IgD-negative memory B cell (primary cell): Measurements from ENCODE around the gene TTLL7. TPM values are rescaled to one million over a fixed set of nuclear protein-coding genes. Genes with fewer than 3 reads are reported as not detected.

Experiments used
- H3K27ac Mint-ChIP-seq, 3 donors: one replicate each; pipeline ENCODE4 v1.8.0; 2020 to 2022; ENCODE audit warnings: mild to moderate bottlenecking in 3 of 3, mixed read lengths in 3 of 3, moderate library complexity in 1 of 3
- H3K27me3 Mint-ChIP-seq: one replicate; pipeline ENCODE4 v1.8.0; 2021; ENCODE audit warnings: mixed read lengths
- H3K36me3 Mint-ChIP-seq: one replicate; pipeline ENCODE4 v1.8.0; 2020; ENCODE audit warnings: mild to moderate bottlenecking, mixed read lengths
- H3K4me1 Mint-ChIP-seq, 3 donors: one replicate each; pipeline ENCODE4 v1.8.0; 2020 to 2022; ENCODE audit warnings: mixed read lengths in 3 of 3, mild to moderate bottlenecking in 1 of 3
- H3K4me3 Mint-ChIP-seq, 4 donors: one replicate each; pipeline ENCODE4 v1.8.0; 2020 to 2022; ENCODE audit warnings: mild to moderate bottlenecking in 4 of 4, mixed read lengths in 4 of 4, moderate library complexity in 3 of 4
- H3K9me3 Mint-ChIP-seq, 3 donors: one replicate each; pipeline ENCODE4 v1.8.0; 2020 to 2021; ENCODE audit warnings: mixed read lengths in 3 of 3, mild to moderate bottlenecking in 1 of 3
- polyA plus RNA-seq: library from polyadenylated mRNA; unstranded; fragments of 300-500 nt; fragmentation: Illumina TruSeq; gene quantifications from one replicate; pipeline ENCODE4 v1.2.3, GENCODE V29; 2021

TTLL7 gene, protein sequence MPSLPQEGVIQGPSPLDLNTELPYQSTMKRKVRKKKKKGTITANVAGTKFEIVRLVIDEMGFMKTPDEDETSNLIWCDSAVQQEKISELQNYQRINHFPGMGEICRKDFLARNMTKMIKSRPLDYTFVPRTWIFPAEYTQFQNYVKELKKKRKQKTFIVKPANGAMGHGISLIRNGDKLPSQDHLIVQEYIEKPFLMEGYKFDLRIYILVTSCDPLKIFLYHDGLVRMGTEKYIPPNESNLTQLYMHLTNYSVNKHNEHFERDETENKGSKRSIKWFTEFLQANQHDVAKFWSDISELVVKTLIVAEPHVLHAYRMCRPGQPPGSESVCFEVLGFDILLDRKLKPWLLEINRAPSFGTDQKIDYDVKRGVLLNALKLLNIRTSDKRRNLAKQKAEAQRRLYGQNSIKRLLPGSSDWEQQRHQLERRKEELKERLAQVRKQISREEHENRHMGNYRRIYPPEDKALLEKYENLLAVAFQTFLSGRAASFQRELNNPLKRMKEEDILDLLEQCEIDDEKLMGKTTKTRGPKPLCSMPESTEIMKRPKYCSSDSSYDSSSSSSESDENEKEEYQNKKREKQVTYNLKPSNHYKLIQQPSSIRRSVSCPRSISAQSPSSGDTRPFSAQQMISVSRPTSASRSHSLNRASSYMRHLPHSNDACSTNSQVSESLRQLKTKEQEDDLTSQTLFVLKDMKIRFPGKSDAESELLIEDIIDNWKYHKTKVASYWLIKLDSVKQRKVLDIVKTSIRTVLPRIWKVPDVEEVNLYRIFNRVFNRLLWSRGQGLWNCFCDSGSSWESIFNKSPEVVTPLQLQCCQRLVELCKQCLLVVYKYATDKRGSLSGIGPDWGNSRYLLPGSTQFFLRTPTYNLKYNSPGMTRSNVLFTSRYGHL
- not detected for polyA plus RNA-seq

DNA sequence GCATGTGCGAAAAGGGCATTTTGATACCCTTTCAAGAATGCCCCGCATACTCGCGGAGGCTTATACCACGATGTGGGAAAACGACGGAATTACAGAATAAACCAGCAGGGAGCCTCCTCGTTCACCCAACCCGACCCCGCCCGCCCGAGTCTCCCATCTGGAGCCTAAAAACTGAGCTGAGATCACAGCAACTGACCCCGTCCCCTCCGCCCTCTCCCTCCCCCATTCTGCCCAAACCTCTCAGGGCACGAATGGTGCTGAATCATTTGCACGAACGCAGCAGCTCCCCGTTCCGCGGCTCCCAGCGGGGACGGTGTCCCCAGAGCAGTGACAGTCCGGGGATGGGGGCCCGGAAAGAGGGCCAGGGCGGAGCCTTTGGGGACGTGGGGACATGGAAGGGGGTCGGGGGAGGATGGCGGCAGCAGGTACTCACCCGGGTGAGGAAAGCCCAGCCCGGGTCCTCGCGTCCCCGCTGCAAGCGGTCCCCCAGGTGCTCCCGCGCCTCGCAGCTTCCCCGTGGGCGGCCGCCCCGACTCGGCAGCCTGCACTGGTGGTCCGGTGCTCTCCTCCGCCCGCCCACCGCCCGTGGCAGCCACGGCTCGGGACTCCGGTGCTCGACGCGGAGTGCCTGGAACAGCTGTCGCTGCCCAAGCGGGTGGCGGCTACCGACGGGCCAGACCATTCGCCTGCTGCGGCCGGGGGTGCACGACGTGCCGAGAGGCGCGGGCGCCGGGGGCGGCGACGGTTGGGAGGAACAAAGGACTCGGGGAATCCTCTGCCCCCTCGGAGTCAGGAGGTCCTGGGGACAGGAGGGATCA lies at the start of gene TTLL7:
TTLL7 (minus strand) TSS at position 635 of the 818 bp plus-strand sequence. CDS start 46,921 bp downstream, outside the sequence.
- peaks cover 10 to 17% (median 14%) of the 10 kb centered on the region in 3 donors for H3K4me1 Mint-ChIP-seq
- no peaks in the 10 kb centered on the region for H3K36me3 Mint-ChIP-seq
- peaks cover 35% of the 10 kb centered on the region for H3K27me3 Mint-ChIP-seq
- H3K27ac Mint-ChIP-seq = peak within 1 kb of the TSS in 2 of 3 donors; percentile 50 to 86
- peak within 1 kb of the TSS; percentile 80 to 94 (median 92) for H3K4me3 Mint-ChIP-seq
- H3K9me3 Mint-ChIP-seq = no peaks in the 10 kb centered on the region

DNA sequence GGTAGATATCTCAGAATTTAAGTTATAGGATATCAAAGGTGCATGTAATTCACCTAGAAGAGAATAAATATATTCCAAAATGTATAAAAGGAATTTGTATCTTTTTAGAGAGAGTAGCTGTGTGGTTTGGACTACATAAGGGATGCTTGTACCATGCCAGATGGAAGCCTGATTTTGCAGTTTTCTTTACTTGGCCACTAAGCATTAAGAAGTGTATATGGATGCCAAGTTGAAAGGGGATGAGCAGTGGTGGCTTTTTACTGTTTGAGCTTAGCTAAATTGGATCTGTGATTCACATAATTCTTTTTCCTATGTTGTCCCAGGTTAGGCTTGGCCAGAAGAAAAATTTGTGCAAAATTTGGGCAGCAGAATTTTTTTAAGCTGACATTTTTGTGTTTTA lies 43.5 kb upstream of the TTLL7 start:
- no peaks in the 10 kb centered on the region for H3K36me3 Mint-ChIP-seq
- no peak overlapping the region for H3K4me3 Mint-ChIP-seq
- H3K4me1 Mint-ChIP-seq = no peaks in the 10 kb centered on the region
- H3K27ac Mint-ChIP-seq = no peak overlapping the region
- peaks cover 2% of the 10 kb centered on the region for H3K27me3 Mint-ChIP-seq
- H3K9me3 Mint-ChIP-seq = peaks cover 0 to 3% (median 0%) of the 10 kb centered on the region in 3 donors

DNA sequence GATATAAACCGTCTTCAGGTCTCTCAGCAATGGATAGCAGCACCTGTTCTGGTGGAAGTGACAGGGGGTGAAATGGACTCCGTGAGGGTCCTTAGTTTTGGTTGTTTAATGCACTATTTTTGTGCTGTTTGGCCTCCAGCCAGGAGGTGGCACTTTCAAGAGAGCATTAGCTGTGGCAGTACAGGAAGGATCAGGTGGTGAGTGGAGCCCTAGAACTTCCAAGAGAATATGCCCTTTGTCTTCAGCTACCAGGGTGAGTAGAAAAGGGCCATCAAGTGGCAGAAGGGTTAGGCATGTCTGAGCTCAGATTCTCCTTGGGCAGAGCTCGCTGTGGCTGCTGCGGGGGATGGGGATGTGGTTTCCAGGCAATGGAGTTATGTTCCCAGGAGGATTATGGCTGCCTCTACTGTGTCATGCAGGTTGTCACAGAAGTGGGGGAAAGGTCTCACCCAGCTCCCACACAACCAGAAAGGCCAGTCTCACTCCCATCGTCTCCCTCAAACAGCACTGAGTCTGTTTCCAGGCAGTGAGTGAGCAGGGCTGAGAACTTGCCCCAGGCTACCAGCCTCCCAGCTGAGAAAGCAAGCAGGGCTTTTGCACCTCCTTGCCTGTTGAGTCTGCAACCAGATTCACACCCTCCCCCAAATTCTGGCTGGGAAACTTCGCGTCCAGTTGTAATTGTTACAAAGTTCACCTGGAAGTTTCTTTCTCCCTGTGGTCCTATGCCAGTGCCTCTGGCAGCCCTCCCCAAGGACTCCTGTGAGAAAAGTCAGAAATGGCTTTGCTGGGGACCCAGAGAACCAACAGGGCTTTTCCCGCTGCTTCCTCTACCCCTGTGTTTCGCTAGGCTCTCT lies 39.1 kb upstream of the TTLL7 start:
- Mint-ChIP-seq H3K4me3 (no peak overlapping the region), H3K4me1 (no peaks in the 10 kb centered on the region), H3K27ac (no peak overlapping the region)

DNA sequence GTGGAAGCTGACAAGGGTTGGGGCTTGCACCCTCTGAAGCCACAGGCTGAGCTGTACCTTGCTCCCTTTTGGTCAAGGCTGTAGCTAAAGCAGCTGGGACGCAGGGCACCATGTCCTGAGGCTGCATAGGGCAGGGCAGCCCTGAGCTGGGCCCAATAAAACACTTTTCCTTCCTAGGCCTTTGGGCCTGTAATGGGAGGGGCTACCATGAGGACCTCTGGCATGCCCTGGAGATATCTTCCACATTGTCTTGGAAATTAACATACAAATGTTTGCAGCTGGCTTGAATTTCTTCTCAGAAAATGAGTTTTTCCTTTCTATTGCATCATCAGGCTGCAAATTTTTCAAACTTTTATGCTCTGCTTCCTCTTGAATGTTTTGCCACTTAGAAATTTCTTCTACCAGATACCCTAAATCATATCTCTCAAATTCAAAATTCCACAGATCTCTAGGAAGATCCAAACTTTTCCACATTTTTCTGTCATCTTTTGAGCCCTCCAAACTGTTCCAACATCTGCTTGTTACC lies 32.9 kb upstream of the TTLL7 start:
- Mint-ChIP-seq H3K27me3 (peaks cover 3% of the 10 kb centered on the region), H3K36me3 (no peaks in the 10 kb centered on the region), H3K4me3 (no peak overlapping the region), H3K9me3 (no peaks in the 10 kb centered on the region), H3K4me1 (no peaks in the 10 kb centered on the region), H3K27ac (no peak overlapping the region)

More for the DNA sequence above, 39.1 kb upstream of the TTLL7 start:
- peaks cover 0 to 3% (median 0%) of the 10 kb centered on the region in 3 donors for H3K9me3 Mint-ChIP-seq
- peaks cover 5% of the 10 kb centered on the region for H3K27me3 Mint-ChIP-seq
- no peaks in the 10 kb centered on the region for H3K36me3 Mint-ChIP-seq

DNA sequence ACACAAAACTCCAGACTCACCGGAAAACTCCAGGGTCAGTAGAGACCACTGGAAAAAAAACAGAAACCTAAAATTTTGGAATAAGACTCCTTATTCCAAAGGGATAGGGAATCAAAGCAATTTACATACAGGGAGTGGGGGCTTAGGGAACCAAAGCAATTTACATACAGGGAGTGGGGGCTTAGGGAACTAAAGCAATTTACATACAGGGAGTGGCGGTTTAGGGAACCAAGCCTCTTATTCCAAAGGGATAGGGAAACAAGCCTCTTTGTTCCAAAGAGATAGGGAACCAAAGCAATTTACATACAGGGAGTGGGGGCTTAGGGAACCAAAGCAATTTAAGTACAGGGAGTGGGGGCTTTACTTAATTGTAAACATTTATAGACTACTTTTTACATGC lies 28.4 kb upstream of the TTLL7 start:
- H3K27me3 Mint-ChIP-seq = peaks cover 2% of the 10 kb centered on the region
- no peaks in the 10 kb centered on the region for H3K4me1 Mint-ChIP-seq
- H3K36me3 Mint-ChIP-seq = no peaks in the 10 kb centered on the region

DNA sequence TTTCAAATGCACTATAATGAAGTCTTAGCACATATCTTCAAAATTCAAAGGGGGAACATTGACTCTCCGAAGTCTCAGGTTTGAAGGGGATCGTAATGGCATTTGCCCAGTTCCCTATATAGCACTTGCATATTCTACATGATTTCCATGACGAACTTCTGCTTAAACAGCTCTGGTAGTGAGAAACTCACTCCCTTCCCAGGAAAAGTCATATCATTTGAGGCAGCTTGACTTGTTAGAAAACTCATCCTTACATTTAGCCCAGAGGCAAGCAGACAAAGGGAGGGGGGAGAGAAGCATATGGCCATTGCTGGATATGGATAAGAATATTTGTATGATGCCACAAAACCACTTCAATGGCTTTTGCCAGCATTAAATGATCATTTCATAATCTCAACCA lies 27.0 kb upstream of the TTLL7 start:
- H3K27me3 Mint-ChIP-seq = peaks cover 2% of the 10 kb centered on the region
- H3K9me3 Mint-ChIP-seq = peaks cover 0 to 12% (median 2%) of the 10 kb centered on the region in 3 donors
- no peaks in the 10 kb centered on the region for H3K36me3 Mint-ChIP-seq
- H3K27ac Mint-ChIP-seq = no peak overlapping the region
- H3K4me1 Mint-ChIP-seq = no peaks in the 10 kb centered on the region
- H3K4me3 Mint-ChIP-seq = no peak overlapping the region

More for the DNA sequence above, 28.4 kb upstream of the TTLL7 start:
- Mint-ChIP-seq H3K4me3 (no peak overlapping the region), H3K9me3 (peaks cover 0 to under 1% (median 0%) of the 10 kb centered on the region in 3 donors), H3K27ac (no peak overlapping the region)

DNA sequence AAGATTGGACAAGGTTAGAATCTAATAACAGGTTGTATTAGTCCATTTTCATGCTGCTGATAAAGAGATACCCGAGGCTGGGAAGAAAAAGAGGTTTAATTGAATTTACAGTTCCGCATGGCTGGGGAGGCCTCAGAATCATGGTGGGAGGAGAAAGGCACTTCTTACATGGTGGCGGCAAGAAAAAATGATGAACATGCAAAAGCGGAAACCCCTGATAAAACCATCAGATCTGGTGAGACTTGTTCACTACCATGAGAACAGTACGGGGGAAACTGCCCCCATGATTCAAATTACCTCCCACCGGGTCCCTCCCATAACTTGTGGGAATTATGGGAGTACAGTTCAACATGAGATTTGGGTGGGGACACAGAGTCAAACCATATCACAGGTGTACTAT lies 22.9 kb upstream of the TTLL7 start:
- no peak overlapping the region for H3K27ac Mint-ChIP-seq
- H3K36me3 Mint-ChIP-seq = no peaks in the 10 kb centered on the region
- no peak overlapping the region for H3K4me3 Mint-ChIP-seq
- peaks cover 0 to 12% (median 2%) of the 10 kb centered on the region in 3 donors for H3K9me3 Mint-ChIP-seq
- H3K27me3 Mint-ChIP-seq = peaks cover 5% of the 10 kb centered on the region
- H3K4me1 Mint-ChIP-seq = no peaks in the 10 kb centered on the region

DNA sequence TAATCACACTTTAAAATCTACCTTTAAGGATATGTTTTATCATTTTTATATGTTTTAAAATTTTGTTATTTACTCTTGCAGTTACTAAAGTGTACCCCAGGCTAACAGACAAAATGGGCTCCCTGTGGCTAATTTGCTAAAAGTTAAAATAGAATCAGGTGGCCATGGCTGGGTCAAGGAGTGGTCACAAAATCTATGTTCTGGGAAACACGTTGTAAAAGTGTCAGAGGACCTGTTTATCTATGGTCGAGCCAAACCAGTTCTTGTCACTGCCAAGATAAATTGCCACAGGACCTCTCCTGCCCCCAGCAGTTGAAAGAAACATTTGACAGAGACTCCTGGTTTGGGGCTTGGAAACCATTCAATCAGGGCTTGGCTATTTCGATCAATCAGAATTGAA lies 21.2 kb upstream of the TTLL7 start:
- H3K36me3 Mint-ChIP-seq = no peaks in the 10 kb centered on the region
- H3K27me3 Mint-ChIP-seq = peaks cover 4% of the 10 kb centered on the region
- no peak overlapping the region for H3K27ac Mint-ChIP-seq
- no peak overlapping the region for H3K4me3 Mint-ChIP-seq
- peaks cover 0 to 12% (median 2%) of the 10 kb centered on the region in 3 donors for H3K9me3 Mint-ChIP-seq
- H3K4me1 Mint-ChIP-seq = no peaks in the 10 kb centered on the region

DNA sequence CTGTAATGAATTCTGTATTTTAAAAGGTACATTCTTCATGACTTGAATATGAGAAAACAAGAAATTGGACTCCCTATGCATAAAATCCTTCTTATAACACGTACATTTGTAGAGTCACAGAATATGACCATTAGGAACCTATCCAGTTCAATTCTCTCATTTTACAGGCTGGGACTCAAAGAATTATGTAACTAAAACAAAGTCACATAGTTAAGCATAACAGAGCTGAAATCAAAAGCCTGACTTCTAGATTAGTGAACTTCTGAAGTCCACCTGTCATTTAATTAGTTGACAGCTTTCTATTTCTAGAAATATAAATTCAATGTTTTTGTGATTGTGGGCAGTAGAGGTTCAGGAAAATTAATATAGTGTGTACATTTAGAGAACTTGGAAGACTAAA lies 20.3 kb upstream of the TTLL7 start:
- peaks cover 3% of the 10 kb centered on the region for H3K27me3 Mint-ChIP-seq
- no peak overlapping the region for H3K27ac Mint-ChIP-seq
- H3K36me3 Mint-ChIP-seq = no peaks in the 10 kb centered on the region
- no peaks in the 10 kb centered on the region for H3K4me1 Mint-ChIP-seq
- H3K4me3 Mint-ChIP-seq = no peak overlapping the region
- peaks cover 0 to 12% (median 2%) of the 10 kb centered on the region in 3 donors for H3K9me3 Mint-ChIP-seq

DNA sequence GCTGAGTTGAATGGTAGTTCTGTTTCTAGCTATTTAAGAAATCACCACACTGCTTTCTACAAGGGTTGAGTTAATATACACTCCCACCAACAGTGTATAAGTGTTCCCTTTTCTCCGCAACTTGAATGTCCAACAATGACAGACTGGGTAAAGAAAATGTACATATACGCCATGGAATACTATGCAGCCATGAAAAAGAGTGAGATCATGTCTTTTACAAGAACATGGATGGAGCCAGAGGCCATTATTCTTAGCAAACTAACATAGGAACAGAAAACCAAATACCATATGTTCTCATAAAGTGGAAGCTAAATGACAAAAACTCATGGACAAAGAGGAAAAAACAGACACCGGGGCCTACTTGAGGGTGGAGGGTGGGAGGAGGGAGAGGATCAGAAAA lies 14.8 kb upstream of the TTLL7 start:
- H3K27ac Mint-ChIP-seq = no peak overlapping the region
- no peak overlapping the region for H3K4me3 Mint-ChIP-seq
- H3K9me3 Mint-ChIP-seq = peaks cover 0 to 2% (median 0%) of the 10 kb centered on the region in 3 donors
- H3K27me3 Mint-ChIP-seq = peaks cover 4% of the 10 kb centered on the region
- no peaks in the 10 kb centered on the region for H3K36me3 Mint-ChIP-seq
- H3K4me1 Mint-ChIP-seq = no peaks in the 10 kb centered on the region

DNA sequence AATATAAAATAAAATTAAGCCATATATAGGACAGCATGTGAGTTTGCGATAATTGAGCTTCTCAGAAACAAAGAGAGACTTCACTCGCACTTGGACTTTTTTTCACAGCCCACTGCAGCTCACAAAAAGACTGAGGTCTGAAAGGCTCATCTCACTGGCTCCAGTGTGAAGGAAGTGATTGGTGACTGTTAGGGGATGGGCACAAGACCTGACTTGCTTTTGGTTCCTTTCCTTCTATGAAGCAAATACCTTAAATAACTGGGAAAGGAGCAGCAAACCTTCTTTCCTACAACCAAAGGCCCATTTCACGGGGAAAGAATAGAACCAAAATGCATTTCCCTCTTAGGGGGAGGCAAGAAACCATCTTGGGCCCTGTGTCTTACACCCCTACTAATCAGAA lies 13.1 kb upstream of the TTLL7 start:
- H3K36me3 Mint-ChIP-seq = no peaks in the 10 kb centered on the region
- H3K4me1 Mint-ChIP-seq = no peaks in the 10 kb centered on the region
- peaks cover 0 to 2% (median 0%) of the 10 kb centered on the region in 3 donors for H3K9me3 Mint-ChIP-seq
- H3K27me3 Mint-ChIP-seq = peaks cover 3% of the 10 kb centered on the region
- H3K27ac Mint-ChIP-seq = no peak overlapping the region
- H3K4me3 Mint-ChIP-seq = no peak overlapping the region

DNA sequence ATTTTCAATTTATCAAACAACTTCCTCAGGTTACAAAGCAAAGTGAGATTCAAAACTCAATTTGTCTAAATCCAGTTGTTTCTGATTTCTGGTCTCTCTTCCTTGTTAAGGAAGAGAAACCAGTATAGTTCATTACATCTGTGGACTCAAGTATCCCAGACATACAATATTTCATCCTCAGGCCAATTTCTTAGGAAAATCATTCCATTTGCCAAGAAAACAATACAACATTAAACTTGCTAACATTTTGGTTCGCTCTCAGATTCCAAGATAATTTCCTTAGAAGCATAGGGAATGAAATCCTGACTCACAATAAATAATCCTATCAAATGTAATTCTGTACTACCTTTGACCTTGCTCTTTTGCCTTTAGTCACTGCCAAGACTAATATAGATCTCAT lies 11.2 kb upstream of the TTLL7 start:
- peaks cover 6% of the 10 kb centered on the region for H3K27me3 Mint-ChIP-seq
- no peaks in the 10 kb centered on the region for H3K4me1 Mint-ChIP-seq
- H3K27ac Mint-ChIP-seq = no peak overlapping the region
- peaks cover 2% of the 10 kb centered on the region for H3K36me3 Mint-ChIP-seq
- no peak overlapping the region for H3K4me3 Mint-ChIP-seq
- peaks cover 0 to 4% (median 0%) of the 10 kb centered on the region in 3 donors for H3K9me3 Mint-ChIP-seq

DNA sequence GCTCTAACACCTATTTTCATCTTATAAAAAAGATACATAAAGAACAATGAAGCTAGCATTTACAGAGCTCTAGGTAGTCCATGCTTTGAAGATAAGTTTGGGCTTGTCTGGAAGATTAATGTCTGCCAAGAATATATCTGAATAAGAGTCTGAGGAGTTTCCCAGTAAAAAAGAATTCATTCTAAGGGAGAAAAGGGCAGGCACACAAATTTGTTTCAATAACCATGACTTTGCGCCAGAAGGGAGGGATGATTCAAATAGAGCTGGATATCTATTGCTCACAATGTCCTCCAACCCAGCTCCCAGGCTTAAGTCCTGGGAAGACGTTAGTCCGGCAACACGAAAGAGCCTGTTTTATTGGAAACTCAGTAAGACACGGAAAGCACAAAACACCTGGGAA lies 9.7 kb upstream of the TTLL7 start:
- Mint-ChIP-seq H3K27me3 (peaks cover 13% of the 10 kb centered on the region), H3K36me3 (peaks cover 2% of the 10 kb centered on the region), H3K27ac (no peak overlapping the region), H3K4me3 (no peak overlapping the region), H3K4me1 (no peaks in the 10 kb centered on the region), H3K9me3 (peaks cover 0 to 2% (median 0%) of the 10 kb centered on the region in 3 donors)

DNA sequence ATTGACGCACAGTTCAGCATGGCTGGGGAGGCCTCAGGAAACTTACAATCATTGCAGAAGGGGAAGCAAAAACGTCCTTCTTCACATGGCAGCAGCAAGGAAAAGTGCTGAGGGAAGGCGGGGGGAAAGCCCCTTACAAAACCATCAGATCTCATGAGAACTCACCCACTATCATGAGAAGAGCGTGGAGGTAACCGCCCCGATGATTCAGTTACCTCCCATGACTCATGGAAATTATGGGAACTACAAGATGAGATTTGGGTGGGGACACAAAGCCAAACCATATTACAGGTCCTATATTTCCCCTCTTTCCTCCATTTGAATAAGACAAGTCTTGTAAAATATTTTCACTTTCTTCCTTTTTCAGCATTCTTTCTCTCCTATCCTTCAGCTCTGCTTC lies 7.7 kb upstream of the TTLL7 start:
- H3K9me3 Mint-ChIP-seq = peaks cover 0 to 2% (median 0%) of the 10 kb centered on the region in 3 donors
- H3K27me3 Mint-ChIP-seq = peaks cover 19% of the 10 kb centered on the region
- H3K4me1 Mint-ChIP-seq = no peaks in the 10 kb centered on the region
- peaks cover 2% of the 10 kb centered on the region for H3K36me3 Mint-ChIP-seq
- no peak overlapping the region for H3K4me3 Mint-ChIP-seq
- H3K27ac Mint-ChIP-seq = no peak overlapping the region
